Stomach (tissue), 4 donors: Measurements from ENCODE around the gene SHOX.

Source experiments
- CTCF ChIP-seq, 7 experiments: fragments of 450-650 bp in 4 of 7; fragments of 200-600 bp in 3 of 7; sonication (generic) in 3 of 7; IDR thresholded peaks; one replicate each; pipeline ENCODE4 v1.5.1; 2016 to 2019; ENCODE audit warnings: antibody characterized with exemption in 7 of 7, control low read depth in 2 of 7, mild to moderate bottlenecking in 1 of 7
- EP300 ChIP-seq: sonication (generic); formaldehyde crosslinking; IDR thresholded peaks from one replicate; pipeline ENCODE4 v1.6.1; 2017; ENCODE audit warnings: antibody characterized with exemption
- POLR2A ChIP-seq, 4 donors: fragments of 450-650 bp; IDR thresholded peaks; one replicate each; pipeline ENCODE4 v1.6.1; 2016; ENCODE audit warnings: antibody characterized with exemption in 4 of 4, control low read depth in 2 of 4, mild to moderate bottlenecking in 1 of 4, moderate library complexity in 1 of 4
- POLR2AphosphoS5 ChIP-seq, 3 donors: sonication (generic); formaldehyde crosslinking; IDR thresholded peaks; one replicate each; pipeline ENCODE4 v1.6.1; 2016; ENCODE audit warnings: antibody characterized with exemption in 3 of 3

- no peak for TF ChIP-seq POLR2AphosphoS5 (IDR thresholded peaks at IDR 0.05)
- no peak for TF ChIP-seq POLR2A (IDR thresholded peaks at IDR 0.05)
- no peak for TF ChIP-seq CTCF (IDR thresholded peaks at IDR 0.05)
- no peak for TF ChIP-seq EP300
These were observed 44.8 kb downstream of the SHOX start for GRCh38 chrX:675279-675954.
